HG02610 (cell line): ENCODE results near the gene MED27.
"Not testable (repeated sequence)": the region's sequence is repeated elsewhere in the genome, so short reads cannot be mapped to it uniquely, and the experiment has no call there.

ENCODE experiments used
- ATAC-seq: cut with Tn5 transposase; IDR thresholded peaks from one replicate; pipeline ENCODE4 v1.9.1; 2021; ENCODE audit warnings: mild to moderate bottlenecking, moderate library complexity; ENCODE audit not compliant: unreplicated experiment

Gene MED27

DNA sequence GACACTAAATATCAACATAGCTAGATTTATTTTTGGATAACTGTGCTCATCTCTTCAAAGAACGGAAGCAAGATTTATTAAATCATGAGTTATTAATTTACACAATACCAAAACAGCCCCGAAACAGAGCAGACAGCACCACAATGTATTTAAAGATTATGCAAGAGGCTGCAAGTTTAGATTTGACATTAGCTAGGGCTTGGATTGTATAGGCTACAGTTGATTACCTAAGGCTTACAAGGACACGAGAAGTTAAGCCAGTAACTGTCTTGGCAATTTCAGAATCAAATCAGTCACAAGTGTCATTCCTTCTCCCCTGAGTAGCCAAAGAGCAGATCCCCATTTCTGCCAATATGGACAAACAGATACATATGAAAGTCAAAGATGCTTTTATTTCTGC is 152.6 kb downstream of the MED27 start:
- no peak for ATAC-seq

DNA sequence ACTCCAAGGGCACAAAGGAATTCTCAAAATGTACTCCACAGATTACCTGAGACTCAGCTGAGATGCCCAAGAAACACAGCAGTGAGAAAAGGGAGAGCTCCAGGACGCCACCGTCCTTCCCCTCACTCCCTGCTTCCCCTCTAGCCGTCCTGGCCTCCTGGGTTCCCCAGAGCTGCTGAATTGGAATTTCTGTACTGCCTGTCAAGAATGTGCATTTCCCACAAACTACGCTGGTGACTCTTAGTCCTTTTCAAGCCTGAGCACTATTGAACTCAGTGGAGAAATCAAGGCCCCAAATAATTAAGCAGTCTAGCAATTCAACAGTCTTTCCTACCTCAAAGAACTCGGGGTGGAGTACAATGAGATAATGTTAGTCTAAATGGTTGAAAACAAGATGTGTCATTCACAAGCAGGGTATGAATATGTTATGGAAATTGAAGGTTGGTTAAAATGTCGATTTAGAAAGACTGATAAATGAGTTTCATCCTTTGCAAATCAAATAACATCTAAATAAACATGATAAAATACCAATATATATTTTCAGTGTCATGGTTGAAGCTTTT is 153.2 kb downstream of the MED27 start:
- ATAC-seq, result no peak

DNA sequence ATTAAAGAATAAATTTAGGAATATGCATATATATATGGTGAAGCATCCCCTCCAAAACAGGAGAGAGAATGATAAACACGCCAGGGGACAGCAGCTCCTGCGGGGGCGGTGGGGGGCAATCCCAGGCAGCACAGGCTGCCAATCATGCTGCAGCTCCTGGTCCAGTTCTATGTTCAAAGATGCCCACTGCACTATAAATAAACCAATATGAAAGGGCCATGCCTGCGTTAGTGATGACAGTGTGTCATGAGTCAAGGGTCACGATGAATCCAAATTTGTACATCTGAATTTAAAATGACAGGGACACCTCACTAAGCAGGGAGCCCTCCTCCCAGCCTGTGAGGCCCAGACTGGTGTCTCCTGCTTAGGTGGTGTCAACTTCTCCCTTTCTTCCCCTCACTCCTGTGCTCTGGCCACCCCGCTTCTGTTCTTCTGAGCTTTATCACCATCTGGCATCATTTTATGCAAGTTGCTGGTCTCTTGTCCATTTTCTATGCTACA is 153.9 kb downstream of the MED27 start:
- no peak for ATAC-seq

DNA sequence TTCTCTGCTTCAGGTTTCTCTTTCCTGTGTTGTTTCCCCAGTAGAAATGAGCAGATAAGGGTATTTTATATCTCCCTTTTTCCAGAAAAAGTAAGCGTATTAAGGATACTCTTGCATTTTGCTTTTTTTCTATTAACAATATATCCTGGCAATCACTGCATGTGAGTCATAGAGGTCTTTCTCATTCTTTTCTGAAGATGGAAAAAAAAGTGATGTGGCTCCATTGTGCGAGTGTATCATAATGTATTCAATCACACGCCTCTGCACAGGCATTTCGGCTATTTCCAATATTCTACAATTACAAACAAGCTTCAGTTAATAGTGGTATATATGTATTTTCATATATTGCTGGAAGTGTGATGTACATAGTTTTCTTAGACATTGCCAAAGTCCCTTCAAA is 155.9 kb downstream of the MED27 start:
- ATAC-seq, result no peak

DNA sequence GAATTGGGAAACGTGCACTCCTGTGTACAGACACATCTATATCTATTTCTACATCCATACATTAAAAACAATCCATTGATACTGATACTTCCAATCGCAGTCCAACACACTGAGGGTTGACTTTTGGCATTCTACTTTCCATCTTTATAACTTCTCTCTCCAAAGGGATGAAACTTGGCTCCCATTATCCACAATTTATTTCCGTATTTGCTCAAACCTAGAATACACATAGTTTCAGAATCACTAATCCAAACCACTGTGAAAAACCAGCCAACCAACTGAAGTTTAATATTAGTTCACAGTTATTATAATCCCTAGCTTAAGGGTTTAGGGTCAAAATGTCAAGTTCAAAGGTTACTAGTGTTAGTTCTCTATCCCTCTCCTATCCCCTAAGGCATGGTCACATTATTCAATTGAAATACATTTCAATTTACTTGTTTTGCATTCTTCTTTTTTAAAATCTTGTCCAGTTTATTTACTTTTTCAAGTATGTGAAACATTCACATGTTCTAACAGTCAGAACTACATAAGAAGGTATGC is 156.5 kb downstream of the MED27 start:
- no peak for ATAC-seq

DNA sequence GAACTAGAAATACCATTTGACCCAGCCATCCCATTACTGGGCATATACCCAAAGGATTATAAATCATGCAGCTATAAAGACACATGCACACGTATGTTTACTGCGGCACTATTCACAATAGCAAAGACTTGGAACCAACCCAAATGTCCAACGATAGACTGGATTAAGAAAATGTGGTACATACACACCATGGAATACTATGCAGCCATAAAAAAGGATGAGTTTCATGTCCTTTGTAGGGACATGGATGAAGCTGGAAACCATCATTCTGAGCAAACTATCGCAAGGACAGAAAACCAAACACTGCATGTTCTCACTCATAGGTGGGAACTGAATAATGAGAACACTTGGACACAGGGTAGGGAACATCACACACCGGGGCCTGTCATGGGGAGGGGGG is 158.0 kb downstream of the MED27 start:
- not testable (repeated sequence) for ATAC-seq

DNA sequence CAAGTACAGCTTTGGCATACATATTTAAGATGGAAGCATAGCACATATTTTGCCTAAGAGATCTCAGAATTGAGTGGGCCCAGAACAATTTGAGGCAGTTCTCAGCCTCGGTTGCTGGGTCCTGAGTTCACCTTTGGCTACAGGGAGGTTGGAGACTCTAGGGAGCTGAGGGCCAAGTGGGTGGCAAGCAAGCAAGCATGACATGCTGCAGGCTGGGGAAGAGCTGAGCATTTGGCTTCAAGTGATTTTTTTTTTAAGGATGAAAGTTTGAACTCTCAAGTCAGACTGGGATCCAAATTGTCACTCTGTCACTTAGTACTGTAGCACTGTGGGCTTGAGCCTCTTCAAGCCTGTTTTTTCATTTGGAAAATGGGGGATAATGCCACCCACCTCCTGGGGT is 160.5 kb downstream of the MED27 start:
- no peak for ATAC-seq

DNA sequence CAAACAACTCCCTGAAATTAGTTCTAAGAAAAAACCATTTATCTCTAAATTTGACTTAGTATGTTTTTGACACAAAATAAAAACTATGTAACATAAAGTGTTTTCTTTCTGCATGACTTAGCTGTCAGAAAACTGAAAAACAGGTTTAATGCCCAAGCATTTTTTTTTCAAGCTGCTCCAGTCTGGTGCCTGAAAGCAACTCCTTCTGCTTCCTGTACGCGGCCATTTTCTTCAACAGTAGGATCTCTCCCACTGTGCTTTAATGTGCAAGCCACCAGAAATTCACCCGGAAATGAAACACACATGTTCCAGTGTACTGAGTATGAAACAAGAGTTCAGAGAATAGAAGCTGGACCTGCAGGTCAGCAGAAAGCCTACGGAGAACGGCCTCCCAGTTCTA is 161.2 kb downstream of the MED27 start:
- no peak for ATAC-seq

DNA sequence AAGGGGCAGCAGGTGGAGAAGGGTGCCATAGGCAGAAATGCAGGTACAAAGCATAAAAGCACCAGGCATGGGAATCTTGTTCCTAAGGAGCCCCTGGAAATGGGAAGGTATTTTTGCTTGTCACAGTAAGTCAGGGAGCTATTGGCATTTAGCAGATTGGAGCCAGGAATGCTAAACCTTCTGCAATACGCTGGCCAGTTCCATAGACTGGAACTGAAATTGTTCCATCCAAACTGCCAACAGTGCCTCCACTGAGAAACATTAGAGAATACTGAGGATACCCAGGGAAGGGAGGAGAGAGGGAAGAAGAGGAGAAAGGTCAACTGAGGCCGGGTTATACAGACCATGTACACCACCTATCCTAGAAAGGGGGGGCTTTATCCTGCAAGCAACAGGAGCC is 162.7 kb downstream of the MED27 start:
- ATAC-seq, result no peak

DNA sequence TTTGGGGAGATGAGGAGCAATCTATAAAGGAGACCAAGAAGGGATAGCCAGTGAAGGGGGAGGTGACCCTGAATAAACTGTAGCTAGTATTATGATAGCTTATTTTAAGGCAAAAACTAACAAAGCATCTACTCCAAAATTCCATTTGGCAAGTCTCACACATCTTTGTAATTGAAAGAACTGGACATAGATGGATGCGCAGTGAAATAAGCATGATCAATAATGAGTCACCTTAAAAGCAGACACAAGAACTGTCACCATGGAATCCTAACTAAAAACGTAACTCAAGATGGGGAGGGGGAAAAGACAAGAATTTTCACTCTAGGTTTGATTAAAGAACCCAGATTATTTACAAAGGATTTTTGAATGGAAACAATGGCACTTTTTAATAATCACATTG is 164.5 kb downstream of the MED27 start:
- ATAC-seq, result no peak

DNA sequence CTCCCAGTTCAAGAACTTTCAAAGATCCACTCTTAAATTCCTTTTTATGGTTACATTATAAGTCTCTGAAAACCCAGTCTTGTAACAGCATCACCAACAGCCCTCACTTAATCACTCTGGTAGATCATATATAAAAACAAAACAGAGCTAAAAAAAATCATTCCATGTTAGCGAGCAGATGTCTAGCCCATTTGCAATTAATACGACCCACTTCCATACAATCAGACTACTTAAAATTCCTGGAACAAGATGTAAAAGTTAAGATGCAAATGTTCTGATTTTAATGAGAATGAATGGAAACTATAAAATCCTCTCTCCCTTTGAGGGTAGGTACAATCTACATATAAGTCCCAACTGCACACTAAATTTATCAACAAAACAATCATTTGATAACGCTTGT is 167.0 kb downstream of the MED27 start:
- ATAC-seq, result no peak

DNA sequence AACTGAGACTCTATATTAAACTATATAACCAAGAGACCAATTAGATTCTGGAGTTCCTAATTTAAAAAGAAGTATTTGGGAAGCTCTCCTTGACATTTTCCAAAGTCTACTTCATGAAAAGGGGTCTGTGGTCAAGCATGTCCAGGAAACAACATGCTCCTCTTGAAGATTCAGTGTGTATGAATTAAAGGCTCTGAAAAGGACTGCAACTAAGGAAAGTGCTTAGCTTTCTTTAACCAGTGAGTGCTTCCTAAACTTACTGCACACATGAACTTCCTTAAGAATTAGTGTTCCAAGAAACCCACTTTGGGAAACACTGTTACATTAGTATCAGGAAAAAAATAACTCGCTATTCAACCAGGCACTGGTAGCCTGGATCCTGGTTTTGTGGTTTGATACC is 167.6 kb downstream of the MED27 start:
- ATAC-seq, result no peak

DNA sequence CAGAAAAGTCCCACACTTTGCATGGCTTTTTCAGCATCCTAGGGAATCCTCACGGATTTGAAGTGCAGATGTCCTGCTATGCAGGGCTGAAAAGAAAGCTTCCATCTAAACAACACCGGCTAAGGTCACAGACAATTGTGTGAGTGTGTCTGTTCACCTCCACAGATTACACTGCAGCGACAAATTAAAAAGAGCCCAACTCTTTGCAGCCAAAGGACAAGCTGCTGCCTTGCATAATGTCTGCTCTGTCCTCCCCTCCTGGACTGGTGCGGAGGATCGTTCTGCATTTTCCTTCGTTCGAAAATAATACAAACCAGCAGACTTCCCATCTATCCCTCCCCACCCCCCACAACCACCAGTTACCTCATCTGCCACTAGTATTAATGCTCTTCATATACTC is 169.1 kb downstream of the MED27 start:
- ATAC-seq, result no peak

DNA sequence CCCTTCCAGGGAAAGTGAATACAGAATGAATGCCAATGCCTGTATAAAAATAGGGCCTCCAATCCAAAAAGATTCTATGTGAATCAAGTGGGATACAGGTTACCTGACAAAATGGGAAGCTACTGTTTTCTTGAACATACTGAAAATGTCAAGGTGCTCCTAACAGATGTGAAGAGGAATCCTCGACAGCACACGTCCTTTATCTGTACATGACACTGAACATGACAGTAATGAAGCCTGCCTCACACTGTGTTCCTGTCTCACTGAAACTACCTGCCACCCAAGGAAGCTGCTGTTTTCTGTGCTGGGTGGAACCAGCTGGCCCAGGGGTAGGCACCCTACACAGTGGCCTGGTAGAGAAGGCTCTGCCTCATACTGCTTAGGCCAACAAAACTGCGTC is 174.5 kb downstream of the MED27 start:
- no peak for ATAC-seq

DNA sequence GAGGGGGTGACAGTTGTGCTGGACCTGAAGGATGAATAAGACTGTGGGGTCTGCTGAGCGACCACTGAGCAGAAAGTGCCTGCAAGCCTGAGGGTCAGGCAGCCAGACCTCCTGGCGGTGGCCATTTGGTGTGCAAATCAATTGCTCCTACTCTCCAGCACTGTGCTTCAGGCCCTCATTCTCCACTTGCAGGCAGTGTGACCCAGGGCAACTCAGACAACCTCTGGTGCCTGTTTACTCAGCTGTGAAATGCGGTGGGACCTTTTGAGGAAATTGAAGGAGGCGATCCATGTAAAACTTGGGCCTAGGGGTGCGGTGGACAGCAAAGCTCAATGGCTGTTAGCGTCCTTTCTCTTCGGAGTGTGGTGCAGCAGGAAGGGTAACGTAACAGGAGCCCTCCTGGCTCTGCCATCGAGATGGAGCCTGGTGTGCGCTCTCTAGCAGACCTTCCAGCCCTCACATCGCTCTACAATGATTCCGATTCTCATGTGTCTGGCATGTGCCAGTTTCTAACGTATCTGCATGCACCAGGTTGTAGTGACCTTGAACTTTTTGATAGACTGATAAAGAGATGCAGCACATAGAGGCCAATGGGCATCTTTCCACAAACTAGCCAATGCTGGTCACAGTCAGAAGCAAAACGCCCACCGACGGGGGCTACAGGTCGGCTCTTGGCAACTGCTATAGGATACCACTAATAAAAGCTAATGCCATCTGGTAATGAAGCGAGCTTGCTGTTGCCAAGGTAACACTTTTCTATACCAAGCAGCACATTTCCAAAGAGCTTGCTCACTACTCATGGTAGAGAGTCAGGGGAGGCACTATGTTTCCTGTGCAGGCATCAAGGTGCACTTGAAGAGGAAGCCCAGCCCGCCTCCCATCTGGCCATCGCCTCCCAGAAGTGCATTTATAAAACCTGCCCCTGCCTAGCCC is 180.1 kb downstream of the MED27 start:
- ATAC-seq, result no peak

DNA sequence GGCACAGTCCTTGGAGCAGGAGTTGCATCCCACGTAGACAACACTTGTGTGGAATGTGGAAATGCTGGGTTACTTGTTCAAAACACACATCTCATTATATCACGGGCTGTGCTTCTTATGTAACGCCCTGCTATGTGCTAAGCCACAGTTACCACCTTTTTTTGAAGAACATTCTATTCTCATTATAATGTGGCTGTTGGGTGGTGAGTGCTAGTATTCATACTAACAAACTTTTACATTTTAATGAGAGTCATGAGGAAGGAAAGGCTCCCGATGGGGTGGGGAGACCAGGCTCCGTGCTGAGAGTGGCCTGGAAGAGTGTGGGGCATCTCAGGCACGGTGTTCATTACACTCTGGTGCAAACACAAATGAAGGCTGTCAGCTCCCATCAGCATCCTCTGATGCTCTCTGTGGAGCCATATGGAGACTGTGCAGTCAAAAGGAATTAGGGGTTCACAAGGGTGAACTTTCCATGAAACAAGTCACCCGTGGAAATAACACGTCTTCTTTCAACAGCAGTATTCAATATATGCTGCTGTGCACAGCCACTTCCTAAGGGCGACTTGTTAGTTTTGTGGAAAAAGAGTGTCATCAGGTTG is 186.7 kb downstream of the MED27 start:
- ATAC-seq, result no peak

DNA sequence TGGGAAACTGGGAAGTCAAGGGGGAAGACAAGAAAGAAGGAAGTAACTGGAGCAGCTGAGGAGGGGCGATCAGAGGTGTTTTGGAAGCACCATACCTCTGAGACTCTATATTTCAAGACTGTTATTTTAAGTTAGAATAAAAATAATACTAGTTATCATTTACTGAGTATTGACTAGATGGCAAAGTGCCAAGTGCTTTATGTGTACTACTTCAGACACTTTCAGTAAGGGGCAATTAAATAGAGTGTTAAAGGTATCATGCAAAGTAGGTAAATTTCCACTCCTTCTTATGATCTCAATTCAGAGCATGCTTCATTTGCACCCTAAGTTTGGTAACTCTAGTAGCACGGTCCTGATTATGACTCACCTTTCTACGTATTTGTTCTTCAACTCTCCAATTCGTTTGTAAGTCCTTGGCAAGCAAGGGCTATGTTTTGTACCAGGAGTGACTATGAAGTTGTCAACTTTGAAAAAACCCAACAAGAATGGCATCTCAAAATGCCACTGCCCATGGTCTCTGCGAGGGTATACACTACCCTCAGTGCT is 187.4 kb downstream of the MED27 start:
- ATAC-seq, result no peak

DNA sequence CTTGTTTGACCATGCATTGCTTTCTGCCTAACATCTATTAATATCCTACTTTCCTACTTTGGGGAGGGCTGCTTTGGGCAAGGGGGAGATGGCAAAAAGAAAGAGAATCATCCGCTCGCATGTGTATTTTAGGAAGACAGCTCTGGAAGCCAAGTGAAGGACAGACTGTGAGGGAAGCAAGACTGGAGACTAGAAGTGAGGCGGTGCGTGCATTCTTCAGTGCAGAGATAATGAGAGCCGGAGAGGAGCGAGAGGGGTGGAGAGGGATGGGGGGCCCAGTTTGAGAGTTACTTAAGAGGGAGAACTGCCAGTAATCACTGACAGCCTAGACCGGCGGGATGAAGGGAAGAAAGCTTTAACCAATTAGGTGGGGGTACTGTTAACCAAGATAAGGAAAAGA is 188.1 kb downstream of the MED27 start:
- ATAC-seq, result no peak

DNA sequence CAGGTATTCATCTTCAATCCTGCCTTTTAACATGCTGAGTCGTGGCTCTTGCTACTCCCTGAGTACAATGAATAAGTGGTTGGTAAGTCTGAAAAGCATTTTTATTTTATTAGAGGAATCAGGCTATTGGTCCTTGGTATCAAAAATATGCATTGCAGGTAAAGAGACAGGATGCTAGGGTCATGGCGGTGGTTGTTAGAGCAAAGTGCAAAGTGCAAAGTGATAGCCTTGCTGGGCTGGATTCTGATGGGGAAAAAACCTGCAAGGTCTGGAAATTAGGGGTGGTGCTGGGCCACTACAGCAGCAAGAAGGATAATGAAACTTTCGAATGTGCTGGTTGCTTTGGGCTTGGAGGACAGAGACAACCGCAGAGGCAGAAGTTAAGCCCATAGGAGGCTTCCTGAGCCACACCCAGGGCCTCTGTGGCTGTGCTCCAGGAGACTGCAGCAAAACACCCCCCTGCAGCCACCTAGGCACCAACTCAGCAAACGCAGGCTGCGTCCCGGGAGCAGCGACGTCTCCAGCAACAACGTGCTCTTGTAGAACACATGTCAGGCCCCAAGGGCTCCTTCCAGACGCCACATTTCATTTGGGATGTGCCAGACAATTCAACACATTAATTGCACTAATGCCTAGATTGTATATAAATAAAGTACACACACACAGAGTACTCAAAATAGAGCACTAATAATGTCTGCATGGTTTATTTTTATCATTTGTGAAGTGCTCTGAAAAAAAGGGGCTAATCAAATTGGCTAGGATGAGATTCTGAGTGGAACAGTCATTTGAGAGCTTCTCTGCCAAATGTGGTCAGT is 190.0 kb downstream of the MED27 start:
- no peak for ATAC-seq

DNA sequence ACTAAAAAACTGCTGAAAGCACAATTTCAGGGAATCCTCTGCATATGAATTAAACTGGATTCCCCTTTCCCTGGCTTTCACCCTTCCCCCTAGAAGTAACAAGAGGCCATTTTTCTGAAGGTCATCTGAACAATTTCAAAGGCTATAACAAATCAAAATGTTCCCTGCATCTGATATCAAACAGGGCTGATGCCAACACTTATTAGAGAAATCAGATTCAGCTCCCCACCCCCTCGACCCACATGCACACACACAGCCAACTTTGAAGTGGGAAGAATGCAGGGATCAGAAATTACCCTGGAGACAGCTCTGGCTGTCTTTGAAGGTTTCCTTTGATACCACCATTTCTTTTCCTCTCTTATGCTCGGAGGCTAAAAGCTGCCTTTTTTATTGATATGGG is 190.7 kb downstream of the MED27 start:
- ATAC-seq, result no peak

DNA sequence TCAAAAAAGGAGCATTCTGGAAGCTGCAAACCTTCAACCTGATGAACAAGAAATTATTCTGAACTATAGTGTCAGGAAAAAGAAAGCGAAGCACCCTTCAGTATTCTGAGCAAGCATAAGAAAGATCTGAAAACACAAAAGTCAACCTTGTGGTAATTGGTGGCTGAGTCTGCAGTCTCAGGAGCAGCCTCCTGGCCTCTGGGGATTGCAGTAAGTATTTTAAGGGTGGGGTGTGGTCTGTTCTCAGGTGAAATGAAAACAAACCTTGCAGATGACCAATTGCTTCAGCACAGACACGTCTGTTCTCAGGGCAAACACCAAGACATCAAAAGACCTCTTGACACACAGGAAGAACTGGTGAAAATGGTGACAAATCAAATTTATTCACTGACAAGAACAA is 192.0 kb downstream of the MED27 start:
- ATAC-seq, result no peak
